Hepatocyte (in vitro differentiated cells): ENCODE measurements around the gene HSPA13. TPM values are rescaled to one million over a fixed set of nuclear protein-coding genes. Genes with fewer than 3 reads are reported as not detected.

Experiments used
- DNase-seq: peaks from one replicate; pipeline ENCODE4 v3.0.0-alpha.2; 2016; ENCODE audit warnings: low spot score
- H2AFZ ChIP-seq: fragments of 200-600 bp; sonication (generic); 2 replicates; pipeline ENCODE4 v1.6.0; 2016; ENCODE audit warnings: antibody characterized with exemption, mild to moderate bottlenecking
- H3K27ac ChIP-seq: fragments of 200-600 bp; sonication (generic); 2 replicates; pipeline ENCODE4 v1.5.1; 2016; ENCODE audit warnings: mild to moderate bottlenecking
- H3K27me3 ChIP-seq: fragments of 200-600 bp; sonication (generic); 2 replicates; pipeline ENCODE4 v1.6.1; 2016
- H3K36me3 ChIP-seq: fragments of 200-600 bp; sonication (generic); replicated peaks from 2 replicates; pipeline ENCODE4 v1.5.1; 2016; ENCODE audit warnings: low read depth; ENCODE audit not compliant: insufficient read depth
- H3K4me1 ChIP-seq: fragments of 200-600 bp; sonication (generic); 2 replicates; pipeline ENCODE4 v1.5.1; 2016; ENCODE audit warnings: mild to moderate bottlenecking, moderate library complexity; ENCODE audit not compliant: insufficient read depth
- H3K4me2 ChIP-seq: fragments of 200-600 bp; sonication (generic); 2 replicates; pipeline ENCODE4 v1.6.0; 2016
- H3K4me3 ChIP-seq: fragments of 200-600 bp; sonication (generic); 2 replicates; pipeline ENCODE4 v1.5.1; 2016; ENCODE audit warnings: mild to moderate bottlenecking
- H3K79me2 ChIP-seq: fragments of 200-600 bp; sonication (generic); 2 replicates; pipeline ENCODE4 v1.6.0; 2017; ENCODE audit warnings: mild to moderate bottlenecking
- H3K9me2 ChIP-seq: fragments of 200-600 bp; sonication (generic); replicated peaks from 2 replicates; pipeline ENCODE4 v1.6.0; 2017; ENCODE audit warnings: mild to moderate bottlenecking; ENCODE audit not compliant: insufficient read depth
- H3K9me3 ChIP-seq: fragments of 200-600 bp; sonication (generic); 2 replicates; pipeline ENCODE4 v1.5.1; 2016; ENCODE audit warnings: low read depth, mild to moderate bottlenecking
- H4K20me1 ChIP-seq: fragments of 200-600 bp; sonication (generic); 2 replicates; pipeline ENCODE4 v1.6.0; 2016; ENCODE audit warnings: mild to moderate bottlenecking; ENCODE audit not compliant: insufficient read depth, poor library complexity, severe bottlenecking
- CTCF ChIP-seq: fragments of 200-600 bp; sonication (generic); IDR thresholded peaks from 2 replicates; pipeline ENCODE4 v1.5.1; 2016; ENCODE audit warnings: antibody characterized with exemption, mild to moderate bottlenecking; ENCODE audit not compliant: poor library complexity
- EZH2 ChIP-seq: fragments of 200-600 bp; sonication (generic); IDR thresholded peaks from 2 replicates; pipeline ENCODE4 v1.6.1; 2016; ENCODE audit warnings: antibody characterized with exemption, mild to moderate bottlenecking, borderline replicate concordance
- EZH2phosphoT487 ChIP-seq: fragments of 200-600 bp; sonication (generic); IDR thresholded peaks from one replicate; pipeline ENCODE4 v1.6.1; 2018; ENCODE audit warnings: antibody characterized with exemption, mild to moderate bottlenecking, low read depth, moderate library complexity; ENCODE audit not compliant: unreplicated experiment, severe bottlenecking
- WGBS: methylation state at CpG from one replicate; pipeline ENCODE4 v1.1.6; 2016; ENCODE audit warnings: low lambda C conversion rate; ENCODE audit errors: missing lambda C conversion rate; 5-methylcytosine and 5-hydroxymethylcytosine counted together
- polyA plus RNA-seq: library from polyadenylated mRNA; unstranded; fragments of >200 nt; fragmentation: Nextera tagmentation; extraction: Ambion mirVana; gene quantifications from 2 replicates; pipeline ENCODE4 v1.2.1, GENCODE V29; 2016
- total RNA-seq: library from RNA; depleted of rRNA; stranded (reverse); fragments of >200 nt; gene quantifications from 2 replicates; pipeline ENCODE4 v1.2.3, GENCODE V29; 2014

HSPA13 gene
- total and polyA plus RNA-seq, 2 experiments from 2014 or later: 24.9 to 55.5 TPM

GRCh38 chr21:14405962-14406361 lies 23.0 kb upstream of the HSPA13 start:
- Histone ChIP-seq H3K27me3 (no peaks in the 10 kb centered on the region), H3K36me3 (no peaks in the 10 kb centered on the region), H3K4me2 (no peak overlapping the region), H3K79me2 (no peaks in the 10 kb centered on the region), H3K4me3 (no peak overlapping the region), H4K20me1 (no peaks in the 10 kb centered on the region), H3K4me1 (no peaks in the 10 kb centered on the region), H3K9me2 (no peaks in the 10 kb centered on the region), H2AFZ (no peak overlapping the region), H3K27ac (no peak overlapping the region), H3K9me3 (no peaks in the 10 kb centered on the region)
- WGBS: 32% methylated on average over 2 of the region's 2 CpGs
- no peak for DNase-seq
- TF ChIP-seq EZH2: no peak
- TF ChIP-seq EZH2phosphoT487: no peak
- no peak for TF ChIP-seq CTCF

- Histone ChIP-seq H3K9me2 (no peaks in the 10 kb centered on the region), H3K9me3 (no peaks in the 10 kb centered on the region), H2AFZ (no peak overlapping the region), H3K4me3 (no peak overlapping the region), H3K4me2 (no peak overlapping the region), H3K27ac (no peak overlapping the region), H3K27me3 (no peaks in the 10 kb centered on the region), H4K20me1 (no peaks in the 10 kb centered on the region), H3K36me3 (no peaks in the 10 kb centered on the region), H3K4me1 (no peaks in the 10 kb centered on the region), H3K79me2 (no peaks in the 10 kb centered on the region)
- TF ChIP-seq EZH2: no peak
- TF ChIP-seq CTCF: no peak
- no peak for TF ChIP-seq EZH2phosphoT487
- 53% methylated on average over 1 of the region's 1 CpG for WGBS
- DNase-seq: no peak
Observed at GRCh38 chr21:14405225-14405624, 22.3 kb upstream of the HSPA13 start.

- no peaks in the 10 kb centered on the region for H3K4me1 ChIP-seq
- no peak overlapping the region for H3K4me2 ChIP-seq
- H3K4me3 ChIP-seq: no peak overlapping the region
- no peaks in the 10 kb centered on the region for H3K36me3 ChIP-seq
- no peak overlapping the region for H2AFZ ChIP-seq
- no peaks in the 10 kb centered on the region for H3K9me2 ChIP-seq
- 41% methylated on average over 1 of the region's 1 CpG for WGBS
- H3K79me2 ChIP-seq: no peaks in the 10 kb centered on the region
- no peak overlapping the region for H3K27ac ChIP-seq
- no peaks in the 10 kb centered on the region for H3K9me3 ChIP-seq
- DNase-seq: peak; percentile 47
- no peaks in the 10 kb centered on the region for H3K27me3 ChIP-seq
- TF ChIP-seq EZH2phosphoT487: no peak
- no peak for TF ChIP-seq EZH2
- TF ChIP-seq CTCF: peak; percentile 76
- H4K20me1 ChIP-seq: no peaks in the 10 kb centered on the region
Observed at GRCh38 chr21:14403681-14404318, 20.9 kb upstream of the HSPA13 start.

- no peaks in the 10 kb centered on the region for H3K79me2 ChIP-seq
- H3K27ac ChIP-seq: no peak overlapping the region
- no peaks in the 10 kb centered on the region for H3K9me3 ChIP-seq
- H4K20me1 ChIP-seq: no peaks in the 10 kb centered on the region
- DNase-seq: no peak
- TF ChIP-seq CTCF (no peak), EZH2phosphoT487 (no peak), EZH2 (no peak)
- no peaks in the 10 kb centered on the region for H3K36me3 ChIP-seq
- 59% methylated on average over 1 of the region's 1 CpG for WGBS
- H3K9me2 ChIP-seq: no peaks in the 10 kb centered on the region
- no peak overlapping the region for H3K4me3 ChIP-seq
- H3K4me1 ChIP-seq: no peaks in the 10 kb centered on the region
- no peak overlapping the region for H2AFZ ChIP-seq
- H3K27me3 ChIP-seq: no peaks in the 10 kb centered on the region
- no peak overlapping the region for H3K4me2 ChIP-seq
Observed at GRCh38 chr21:14401217-14401616, 18.3 kb upstream of the HSPA13 start.
